IPS-20b (cell line): ENCODE data around the gene SLC66A2.
"Not testable (repeated sequence)": the region's sequence is repeated elsewhere in the genome, so short reads cannot be mapped to it uniquely, and the experiment has no call there.

Source experiments
- H3K27ac ChIP-seq: one replicate; pipeline ENCODE4 v1.5.1; 2013; ENCODE audit warnings: low read length
- H3K27me3 ChIP-seq: 2 replicates; pipeline ENCODE4 v1.6.1; 2013; ENCODE audit warnings: mild to moderate bottlenecking, low read length, inconsistent platforms; ENCODE audit not compliant: insufficient read depth
- H3K36me3 ChIP-seq: 2 replicates; pipeline ENCODE4 v1.6.1; 2013; ENCODE audit warnings: low read depth, mild to moderate bottlenecking, inconsistent platforms, low read length, moderate library complexity; ENCODE audit not compliant: insufficient read depth
- H3K4me1 ChIP-seq: 2 replicates; pipeline ENCODE4 v1.6.1; 2013; ENCODE audit warnings: mild to moderate bottlenecking, control low read depth, inconsistent platforms, low read length, moderate library complexity; ENCODE audit not compliant: insufficient read depth
- H3K4me3 ChIP-seq: 2 replicates; pipeline ENCODE4 v1.5.1; 2013; ENCODE audit warnings: mild to moderate bottlenecking, low read length, inconsistent platforms
- H3K9ac ChIP-seq: 2 replicates; pipeline ENCODE4 v1.6.1; 2013; ENCODE audit warnings: low read depth, mild to moderate bottlenecking, inconsistent platforms, low read length, moderate library complexity
- H3K9me3 ChIP-seq: 2 replicates; pipeline ENCODE4 v1.6.1; 2013; ENCODE audit warnings: mild to moderate bottlenecking, low read depth, low read length, inconsistent platforms; ENCODE audit not compliant: insufficient read depth

Gene SLC66A2

GRCh38 chr18:79970419-79971133 is 19.1 kb upstream of the SLC66A2 start:
- Histone ChIP-seq H3K9me3 (no peaks in the 10 kb centered on the region), H3K36me3 (peaks cover 54% of the 10 kb centered on the region), H3K9ac (no peak overlapping the region), H3K4me3 (no peak overlapping the region), H3K4me1 (no peaks in the 10 kb centered on the region), H3K27me3 (0 out of 2 replicates have a peak, but pooled peaks cover under 1% of the 10 kb centered on the region), H3K27ac (no peak overlapping the region)

DNA sequence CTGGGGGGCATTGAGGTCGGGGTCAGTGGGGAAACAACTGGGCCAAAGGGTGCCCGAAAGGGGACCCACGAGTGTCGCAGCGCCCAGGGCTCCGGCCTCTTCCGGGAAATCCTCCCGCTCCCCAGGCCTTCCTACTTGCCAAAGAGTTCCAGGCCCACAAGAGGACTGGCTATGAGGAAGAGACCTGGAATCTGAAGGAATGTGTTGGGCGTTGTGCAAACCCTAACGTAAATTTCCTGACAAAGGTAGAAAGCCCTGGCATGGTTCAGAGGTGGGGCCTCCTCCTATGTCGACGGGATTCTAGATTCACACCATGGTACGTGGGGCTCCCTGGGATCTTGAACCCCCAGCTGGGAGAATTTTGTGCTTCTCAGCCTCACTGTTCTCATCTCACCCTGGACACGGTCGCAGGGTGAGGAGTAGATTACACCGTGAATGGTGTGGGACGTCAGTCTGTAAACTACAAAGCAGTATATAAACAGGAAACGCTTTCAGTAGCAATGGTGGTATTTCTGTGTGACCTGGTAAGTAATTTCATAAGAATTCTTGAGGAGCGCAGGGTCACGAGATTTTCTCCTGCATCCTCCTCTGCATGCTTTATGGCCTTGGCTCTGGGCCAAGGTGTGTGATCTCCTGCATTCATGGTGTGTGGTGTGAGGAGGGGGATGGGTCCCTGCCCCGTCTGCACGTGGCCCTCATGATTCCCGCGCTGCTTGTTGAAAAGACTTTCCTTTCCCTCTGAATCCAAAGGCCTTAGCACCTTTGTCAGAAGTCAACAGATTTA is 13.9 kb upstream of the SLC66A2 start:
- Histone ChIP-seq H3K9ac (no peak overlapping the region), H3K4me3 (no peak overlapping the region), H3K27ac (no peak overlapping the region), H3K27me3 (peaks cover 51% of the 10 kb centered on the region), H3K4me1 (peaks cover 4% of the 10 kb centered on the region; the same call in 1 of the 2 replicates), H3K9me3 (no peaks in the 10 kb centered on the region), H3K36me3 (peaks cover 2% of the 10 kb centered on the region)

DNA sequence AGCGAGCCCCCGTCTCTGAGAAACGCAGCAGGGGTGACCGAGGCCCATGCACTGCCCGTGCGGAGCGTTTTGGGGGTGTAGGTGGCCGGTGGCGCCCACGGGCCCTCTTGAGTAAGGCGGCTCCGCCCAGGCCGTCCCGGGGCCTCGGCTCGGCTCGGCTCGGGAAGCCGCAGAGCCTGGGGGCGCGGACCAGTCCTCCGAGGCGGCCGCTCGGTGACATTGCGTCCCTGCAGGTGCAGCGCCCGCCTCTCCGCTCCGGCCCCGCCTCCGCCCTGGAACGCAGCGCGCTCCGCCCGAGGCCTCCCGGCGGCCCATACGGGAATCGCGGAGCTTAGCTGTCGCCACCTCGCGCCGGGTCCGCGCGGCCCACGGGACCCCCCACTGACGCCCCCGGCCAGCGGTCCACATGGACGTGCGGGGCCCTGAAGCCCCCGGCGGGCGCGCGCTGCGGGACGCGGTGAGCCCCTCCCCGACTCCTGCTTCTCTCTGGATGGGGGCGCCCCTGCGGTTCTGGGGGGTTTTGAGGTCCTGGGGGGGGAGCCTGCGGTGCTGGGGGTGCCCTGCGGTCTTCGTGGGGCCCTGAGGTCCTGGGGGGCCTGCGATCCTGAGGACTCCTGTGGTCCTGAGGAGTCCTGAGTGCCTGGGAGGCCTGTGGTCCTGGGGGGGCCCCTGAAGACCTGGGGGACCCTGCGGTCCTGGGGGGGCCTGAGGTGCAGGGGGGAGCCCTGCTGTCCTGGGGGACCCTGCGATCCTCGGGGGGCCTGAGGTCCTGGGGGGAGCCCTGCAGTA is 13.1 kb upstream of the SLC66A2 start, which contains the start of gene HSBP1L1:
Gene HSBP1L1 (plus strand): TSS at position 314 of the 789 bp plus-strand sequence. CDS start 93 bp downstream, at position 407.
- Histone ChIP-seq H3K36me3 (no peaks in the 10 kb centered on the region; the same call in 1 of the 2 replicates), H3K27me3 (peaks cover 59% of the 10 kb centered on the region), H3K4me1 (peaks cover 9% of the 10 kb centered on the region), H3K9me3 (no peaks in the 10 kb centered on the region), H3K27ac (no peak within 1 kb of the TSS), H3K4me3 (peak within 1 kb of the TSS; percentile 46; the same call in 1 of the 2 replicates), H3K9ac (no peak within 1 kb of the TSS)

DNA sequence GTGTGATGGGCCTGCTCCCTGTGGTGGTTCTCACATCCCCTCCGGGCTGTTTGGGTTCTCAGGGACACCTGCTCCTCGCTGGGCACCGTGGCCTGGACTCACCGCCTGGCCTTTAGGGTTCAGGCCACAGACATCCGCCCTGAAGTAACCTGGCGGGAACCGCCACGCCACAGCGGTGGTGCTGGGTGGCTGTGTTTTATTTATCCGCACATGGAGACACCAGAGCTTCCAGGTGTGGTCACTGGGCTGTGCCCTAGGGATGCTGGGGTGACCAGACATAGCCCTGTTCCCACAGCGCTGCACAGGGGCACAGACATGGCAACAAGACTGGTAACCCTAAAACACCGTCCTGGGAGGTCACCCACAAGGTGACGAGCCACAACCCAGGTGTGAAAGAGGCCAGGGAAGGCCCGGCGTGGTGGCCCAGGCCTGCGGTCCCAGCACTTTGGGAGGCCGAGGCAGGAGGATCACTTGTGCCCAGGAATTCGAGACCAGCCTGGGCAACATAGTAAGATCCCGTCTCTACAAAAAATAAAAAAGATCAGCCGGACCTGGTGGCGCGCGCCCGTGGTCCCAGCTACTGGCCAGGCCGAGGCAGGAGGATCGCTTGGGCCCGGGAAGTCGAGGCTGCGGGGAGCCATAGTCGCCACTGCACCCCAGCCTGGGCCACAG is 12.3 kb upstream of the SLC66A2 start:
- Histone ChIP-seq H3K4me3 (peak overlapping the region; percentile 46; the same call in 1 of the 2 replicates), H3K36me3 (no peaks in the 10 kb centered on the region), H3K9ac (no peak overlapping the region), H3K9me3 (no peaks in the 10 kb centered on the region), H3K27ac (no peak overlapping the region), H3K27me3 (peaks cover 66% of the 10 kb centered on the region), H3K4me1 (peaks cover 12% of the 10 kb centered on the region)

- Histone ChIP-seq H3K9ac (no peak overlapping the region), H3K27me3 (peaks cover 72% of the 10 kb centered on the region), H3K27ac (no peak overlapping the region)
These were observed 11.6 kb upstream of the SLC66A2 start for GRCh38 chr18:79962835-79963657.

DNA sequence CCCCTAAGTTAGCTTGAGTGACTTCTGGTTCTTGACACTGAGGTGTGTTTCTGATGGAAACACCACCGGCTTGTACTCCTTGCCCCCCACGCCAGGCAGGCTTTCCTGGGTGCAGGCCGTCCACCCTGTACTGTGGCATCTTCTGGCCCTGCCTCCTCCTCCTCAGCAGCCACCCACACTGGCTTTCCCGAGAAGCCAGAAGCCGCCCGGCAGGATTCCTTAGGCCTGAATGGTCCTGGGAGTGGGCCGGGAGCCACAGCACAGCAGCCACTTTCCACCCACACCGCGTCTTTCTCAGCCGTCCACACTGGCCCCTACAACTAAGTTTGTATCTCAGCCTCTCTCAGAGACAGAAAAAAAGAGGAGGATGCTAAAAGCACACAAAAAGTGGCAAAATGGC is 10.9 kb upstream of the SLC66A2 start:
- Histone ChIP-seq H3K4me3 (no peak overlapping the region), H3K9me3 (no peaks in the 10 kb centered on the region), H3K27ac (no peak overlapping the region), H3K4me1 (peaks cover 12% of the 10 kb centered on the region), H3K9ac (no peak overlapping the region), H3K36me3 (no peaks in the 10 kb centered on the region), H3K27me3 (peaks cover 72% of the 10 kb centered on the region)

More at GRCh38 chr18:79962835-79963657, 11.6 kb upstream of the SLC66A2 start:
- Histone ChIP-seq H3K9me3 (no peaks in the 10 kb centered on the region), H3K4me3 (no peak overlapping the region), H3K4me1 (peaks cover 12% of the 10 kb centered on the region), H3K36me3 (no peaks in the 10 kb centered on the region)

- Histone ChIP-seq H3K27ac (no peak overlapping the region), H3K27me3 (peaks cover 72% of the 10 kb centered on the region), H3K4me1 (peaks cover 12% of the 10 kb centered on the region)
These were observed 10.3 kb upstream of the SLC66A2 start for GRCh38 chr18:79961527-79962291.

GRCh38 chr18:79960921-79961526 is 9.6 kb upstream of the SLC66A2 start:
- H3K9me3 ChIP-seq = no peaks in the 10 kb centered on the region
- H3K36me3 ChIP-seq = no peaks in the 10 kb centered on the region
- H3K27me3 ChIP-seq = peaks cover 79% of the 10 kb centered on the region
- H3K9ac ChIP-seq = no peak overlapping the region
- H3K27ac ChIP-seq = no peak overlapping the region
- peak overlapping the region; percentile 56 for H3K4me3 ChIP-seq
- H3K4me1 ChIP-seq = peaks cover 12% of the 10 kb centered on the region

More at GRCh38 chr18:79961527-79962291, 10.3 kb upstream of the SLC66A2 start:
- Histone ChIP-seq H3K4me3 (no peak overlapping the region), H3K9ac (no peak overlapping the region), H3K36me3 (no peaks in the 10 kb centered on the region), H3K9me3 (no peaks in the 10 kb centered on the region)

- H3K9ac ChIP-seq, H3K27ac ChIP-seq, H3K9me3 ChIP-seq, H3K36me3 ChIP-seq: not testable (repeated sequence)
- Histone ChIP-seq H3K4me3 (peak overlapping the region; percentile 56), H3K27me3 (peaks cover 83% of the 10 kb centered on the region), H3K4me1 (peaks cover 12% of the 10 kb centered on the region)
These were observed 8.8 kb upstream of the SLC66A2 start for GRCh38 chr18:79960161-79960801.
